Neuronal stem cell (in vitro differentiated cells): ENCODE results near the gene RBM43.

Experiments
- DNase-seq: peaks from one replicate; pipeline ENCODE4 v3.0.0-alpha.2; 2013; ENCODE audit warnings: low spot score
- H2AFZ ChIP-seq: one replicate; pipeline ENCODE4 v1.6.1; 2013; ENCODE audit warnings: mild to moderate bottlenecking, low read length, inconsistent platforms
- H2AK5ac ChIP-seq: 2 replicates; pipeline ENCODE4 v1.6.1; 2013; ENCODE audit warnings: low read depth, mild to moderate bottlenecking, inconsistent platforms, low read length, moderate library complexity, mixed read lengths
- H2BK120ac ChIP-seq: 2 replicates; pipeline ENCODE4 v1.6.1; 2013; ENCODE audit warnings: low read depth, mild to moderate bottlenecking, inconsistent platforms, low read length, moderate library complexity, mixed read lengths
- H2BK12ac ChIP-seq: one replicate; pipeline ENCODE4 v1.6.1; 2013; ENCODE audit warnings: low read length, inconsistent platforms
- H2BK15ac ChIP-seq: 2 replicates; pipeline ENCODE4 v1.6.1; 2013; ENCODE audit warnings: mild to moderate bottlenecking, low read length, inconsistent platforms, mixed read lengths
- H2BK5ac ChIP-seq: one replicate; pipeline ENCODE4 v1.6.1; 2013; ENCODE audit warnings: inconsistent platforms, mild to moderate bottlenecking, low read length, moderate library complexity
- H3K14ac ChIP-seq: one replicate; pipeline ENCODE4 v1.6.1; 2013; ENCODE audit warnings: low read length, inconsistent platforms
- H3K18ac ChIP-seq: 2 replicates; pipeline ENCODE4 v1.6.1; 2013; ENCODE audit warnings: low read length, inconsistent platforms
- H3K23ac ChIP-seq: 2 replicates; pipeline ENCODE4 v1.6.1; 2013; ENCODE audit warnings: low read depth, mild to moderate bottlenecking, mixed read lengths, low read length, inconsistent platforms; ENCODE audit not compliant: poor library complexity
- H3K27ac ChIP-seq: replicated peaks from 3 replicates; pipeline ENCODE4 v1.5.1; 2013; ENCODE audit warnings: low read length, inconsistent platforms
- H3K27me3 ChIP-seq, 3 experiments: 2 replicates each; pipeline ENCODE4 v1.6.1; 2013; ENCODE audit warnings: low read length in 3 of 3, mild to moderate bottlenecking in 2 of 3, inconsistent platforms in 1 of 3, low read depth in 1 of 3, mixed read lengths in 1 of 3, moderate library complexity in 1 of 3; ENCODE audit not compliant: control insufficient read depth in 3 of 3, insufficient read depth in 3 of 3
- H3K36me3 ChIP-seq, 2 donors: replicated peaks in 1 of 2; 2 replicates each; pipeline ENCODE4 v1.6.1; 2013; ENCODE audit warnings: low read length in 2 of 2; ENCODE audit not compliant: control insufficient read depth in 2 of 2, insufficient read depth in 2 of 2
- H3K4ac ChIP-seq: 2 replicates; pipeline ENCODE4 v1.6.1; 2013; ENCODE audit warnings: inconsistent platforms, mild to moderate bottlenecking, low read length, moderate library complexity
- H3K4me1 ChIP-seq, 2 donors: 1 replicate in 1 of 2; 2 replicates in 1 of 2; pipeline ENCODE4 v1.6.1; 2013; ENCODE audit warnings: low read length in 2 of 2, low read depth in 1 of 2; ENCODE audit not compliant: control insufficient read depth in 2 of 2, insufficient read depth in 1 of 2
- H3K4me2 ChIP-seq: one replicate; pipeline ENCODE4 v1.6.1; 2013; ENCODE audit warnings: mild to moderate bottlenecking, low read length, inconsistent platforms; ENCODE audit not compliant: insufficient read depth, poor library complexity, severe bottlenecking
- H3K4me3 ChIP-seq, 2 donors: 2 replicates each; pipeline ENCODE4 v1.5.1; 2013; ENCODE audit warnings: low read length in 2 of 2, mild to moderate bottlenecking in 2 of 2, inconsistent platforms in 1 of 2, moderate library complexity in 1 of 2
- H3K79me1 ChIP-seq: one replicate; pipeline ENCODE4 v1.6.1; 2013; ENCODE audit warnings: low read depth, mild to moderate bottlenecking, inconsistent platforms, low read length, moderate library complexity
- H3K9ac ChIP-seq: one replicate; pipeline ENCODE4 v1.6.1; 2013; ENCODE audit warnings: mild to moderate bottlenecking, low read depth, low read length, inconsistent platforms; ENCODE audit not compliant: poor library complexity
- H3K9me3 ChIP-seq, 2 donors: replicated peaks in 1 of 2; 2 replicates each; pipeline versions ENCODE3 to v1.6.1; 2013; ENCODE audit warnings: low read length in 2 of 2, mild to moderate bottlenecking in 2 of 2, inconsistent platforms in 1 of 2, low read depth in 1 of 2, mixed read lengths in 1 of 2, moderate library complexity in 1 of 2; ENCODE audit not compliant: control insufficient read depth in 2 of 2, insufficient read depth in 1 of 2
- H4K8ac ChIP-seq: one replicate; pipeline ENCODE4 v1.6.1; 2013; ENCODE audit warnings: low read depth, mild to moderate bottlenecking, inconsistent platforms, low read length, moderate library complexity
- H4K91ac ChIP-seq: one replicate; pipeline ENCODE4 v1.6.1; 2013; ENCODE audit warnings: low read length, low read depth, mild to moderate bottlenecking, inconsistent platforms; ENCODE audit not compliant: poor library complexity
- WGBS, 2 donors: extraction: QIAGEN DNeasy Blood & Tissue Kit; methylation state at CpG; one replicate each; pipeline ENCODE4 v1.1.7; 2013; ENCODE audit warnings: missing lambda C conversion rate in 2 of 2, mixed read lengths in 1 of 2; ENCODE audit not compliant: insufficient read length in 2 of 2, insufficient replicate concordance in 1 of 2; ENCODE audit errors: extremely low coverage in 2 of 2; 5-methylcytosine and 5-hydroxymethylcytosine counted together

Gene RBM43

DNA sequence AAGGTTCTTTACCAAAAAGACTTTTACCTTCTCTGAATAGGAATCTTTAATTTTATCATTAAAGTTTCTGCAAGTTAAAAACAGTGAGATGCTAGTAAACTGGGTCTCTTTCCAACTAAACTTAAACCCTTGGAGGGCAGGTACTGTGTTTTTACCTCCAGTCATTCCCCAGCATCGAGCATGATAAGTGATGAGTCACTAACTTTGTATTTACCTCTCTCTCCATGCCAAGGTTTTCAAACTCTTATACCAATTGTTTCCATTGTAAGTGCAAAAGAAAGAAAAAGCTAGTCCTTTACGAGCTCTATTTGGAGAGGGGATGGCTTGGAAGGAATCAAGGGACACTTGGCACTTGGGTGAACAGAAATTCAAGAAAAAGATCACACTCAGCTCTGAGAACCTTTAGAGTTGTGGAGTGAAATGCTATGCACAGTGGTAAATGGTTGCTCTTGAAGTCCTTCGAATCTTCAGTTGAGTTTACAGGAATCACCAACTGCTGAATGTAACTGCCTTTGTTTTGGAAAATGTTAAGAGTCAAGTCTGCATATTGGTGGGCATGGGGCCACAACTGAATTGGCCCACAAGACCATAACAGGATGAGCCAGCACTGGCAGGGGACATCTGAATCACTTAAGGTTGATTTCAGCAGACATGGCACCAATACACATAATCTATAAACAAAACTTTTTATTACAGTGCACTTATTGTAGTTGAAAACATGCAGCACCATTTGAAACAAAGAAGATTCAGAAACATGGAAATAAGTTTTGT lies 8.3 kb upstream of the RBM43 start:
- Histone ChIP-seq H4K91ac (no peak overlapping the region), H3K27ac (no peak overlapping the region), H2BK120ac (no peak overlapping the region), H2BK5ac (no peak overlapping the region), H2AK5ac (no peak overlapping the region), H3K18ac (no peak overlapping the region), H3K4ac (no peak overlapping the region), H3K36me3 (no peaks in the 10 kb centered on the region), H3K9ac (no peak overlapping the region), H3K14ac (no peak overlapping the region), H2BK12ac (no peak overlapping the region), H3K4me3 (no peak overlapping the region), H4K8ac (no peak overlapping the region), H3K79me1 (no peaks in the 10 kb centered on the region), H3K4me1 (no peaks in the 10 kb centered on the region), H2BK15ac (no peak overlapping the region), H3K9me3 (peaks cover 2 to 5% of the 10 kb centered on the region in 2 donors), H2AFZ (no peak overlapping the region), H3K4me2 (no peak overlapping the region), H3K27me3 (no peaks in the 10 kb centered on the region), H3K23ac (no peak overlapping the region)
- DNase-seq, result no peak
- WGBS, 2 donors, result no CpG with 5 or more reads among the region's 3 CpGs

DNA sequence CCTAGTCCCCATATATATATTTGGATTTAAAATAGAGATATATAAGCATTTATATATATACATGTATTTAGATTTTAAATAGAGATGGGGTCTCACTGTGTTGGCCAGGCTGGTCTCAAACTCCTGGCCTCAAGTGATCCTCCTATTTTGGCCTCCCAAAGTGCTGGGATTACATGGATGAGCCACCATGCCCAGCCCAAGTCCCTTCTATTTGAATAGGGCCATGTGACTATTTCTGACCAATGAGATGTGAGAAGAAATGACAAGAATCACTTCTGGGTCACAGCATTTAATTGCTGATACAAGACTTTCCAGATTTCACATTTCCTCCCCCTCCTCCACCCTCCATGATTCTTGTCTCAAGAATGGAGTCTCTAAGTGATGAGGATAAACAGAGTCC lies 6.4 kb upstream of the RBM43 start:
- H3K27ac ChIP-seq, result no peak overlapping the region
- no peak overlapping the region for H4K91ac ChIP-seq
- no peak overlapping the region for H3K18ac ChIP-seq
- no peaks in the 10 kb centered on the region for H3K27me3 ChIP-seq
- H2BK120ac ChIP-seq, result no peak overlapping the region
- DNase-seq, result no peak
- no peak overlapping the region for H4K8ac ChIP-seq
- no peak overlapping the region for H2BK15ac ChIP-seq
- H3K4me2 ChIP-seq, result no peak overlapping the region
- no peak overlapping the region for H3K14ac ChIP-seq
- no peak overlapping the region for H2BK5ac ChIP-seq
- H2BK12ac ChIP-seq, result no peak overlapping the region
- no peak overlapping the region for H2AFZ ChIP-seq
- H3K36me3 ChIP-seq, result no peaks in the 10 kb centered on the region
- no peaks in the 10 kb centered on the region for H3K79me1 ChIP-seq
- H3K9ac ChIP-seq, result no peak overlapping the region
- no peak overlapping the region for H2AK5ac ChIP-seq
- no peaks in the 10 kb centered on the region for H3K4me1 ChIP-seq
- H3K4me3 ChIP-seq, result no peak overlapping the region
- no peak overlapping the region for H3K23ac ChIP-seq
- H3K4ac ChIP-seq, result no peak overlapping the region
- H3K9me3 ChIP-seq, result peaks cover 2 to 5% of the 10 kb centered on the region in 2 donors

DNA sequence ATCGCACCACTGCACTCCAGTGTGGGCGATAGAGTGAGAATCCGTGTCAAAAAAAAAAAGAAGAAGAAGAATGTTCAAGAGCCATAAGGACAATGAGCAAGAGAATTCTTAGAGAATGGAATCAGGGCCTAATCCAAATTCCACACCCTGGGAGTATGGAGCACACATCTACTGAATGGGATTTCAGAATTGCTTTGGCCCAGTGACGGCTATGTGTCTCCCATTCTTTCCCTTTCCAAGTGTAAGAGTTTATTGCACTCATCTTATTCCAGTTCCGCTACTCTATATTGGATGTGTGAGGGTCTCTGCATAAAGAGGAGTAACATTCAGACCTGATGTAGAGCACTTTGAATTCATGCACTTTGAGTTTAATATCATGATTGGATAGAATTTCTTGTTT lies 5.9 kb upstream of the RBM43 start:
- Histone ChIP-seq H2BK120ac (no peak overlapping the region), H3K27ac (no peak overlapping the region), H3K9me3 (peaks cover 2 to 5% of the 10 kb centered on the region in 2 donors), H3K4me2 (no peak overlapping the region), H3K27me3 (no peaks in the 10 kb centered on the region), H3K36me3 (no peaks in the 10 kb centered on the region), H4K8ac (no peak overlapping the region), H2BK5ac (no peak overlapping the region), H2AK5ac (no peak overlapping the region), H3K4me3 (no peak overlapping the region), H2BK15ac (no peak overlapping the region), H3K14ac (no peak overlapping the region), H3K4me1 (no peaks in the 10 kb centered on the region), H3K79me1 (no peaks in the 10 kb centered on the region), H2AFZ (no peak overlapping the region), H4K91ac (no peak overlapping the region), H2BK12ac (no peak overlapping the region), H3K9ac (no peak overlapping the region), H3K23ac (no peak overlapping the region), H3K4ac (no peak overlapping the region), H3K18ac (no peak overlapping the region)
- DNase-seq, result no peak
- no CpG with 5 or more reads among the region's 5 CpGs for WGBS, 2 donors

DNA sequence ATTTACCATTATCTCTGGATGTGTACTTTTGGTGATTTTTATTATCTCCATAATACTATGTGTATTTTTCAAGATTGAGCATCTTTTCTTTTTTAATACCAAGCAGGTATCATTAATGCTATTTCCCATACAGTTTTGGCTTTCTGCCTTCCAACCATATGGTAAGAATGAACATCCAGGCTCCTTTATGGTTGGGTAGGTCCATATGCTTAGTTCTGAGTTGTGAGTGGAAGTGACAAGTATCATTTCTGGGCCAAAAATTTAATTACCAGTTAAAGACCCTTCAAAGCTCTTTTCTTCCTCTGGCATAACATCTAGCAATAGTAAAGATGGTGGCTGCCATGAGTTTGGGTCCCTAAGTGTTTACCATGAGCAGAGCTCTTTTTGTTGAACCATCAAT lies 4.3 kb upstream of the RBM43 start:
- DNase-seq, result no peak
- H2AK5ac ChIP-seq, result no peak overlapping the region
- H4K8ac ChIP-seq, result no peak overlapping the region
- no peak overlapping the region for H3K23ac ChIP-seq
- no peak overlapping the region for H3K27ac ChIP-seq
- no peak overlapping the region for H3K4ac ChIP-seq
- no peak overlapping the region for H2BK15ac ChIP-seq
- no peak overlapping the region for H3K9ac ChIP-seq
- H2BK12ac ChIP-seq, result no peak overlapping the region
- H3K9me3 ChIP-seq, result peaks cover 2 to 5% of the 10 kb centered on the region in 2 donors
- H3K4me3 ChIP-seq, result no peak overlapping the region
- no peak overlapping the region for H4K91ac ChIP-seq
- no peak overlapping the region for H3K18ac ChIP-seq
- H3K14ac ChIP-seq, result no peak overlapping the region
- H3K27me3 ChIP-seq, result no peaks in the 10 kb centered on the region
- H3K4me2 ChIP-seq, result no peak overlapping the region
- no peak overlapping the region for H2BK5ac ChIP-seq
- H3K79me1 ChIP-seq, result no peaks in the 10 kb centered on the region
- peaks cover 0 to 2% of the 10 kb centered on the region in 2 donors for H3K4me1 ChIP-seq
- H2AFZ ChIP-seq, result no peak overlapping the region
- no peak overlapping the region for H2BK120ac ChIP-seq
- H3K36me3 ChIP-seq, result no peaks in the 10 kb centered on the region
